Measurements from ENCODE around the gene DAZAP2. TPM values are rescaled to one million over a fixed set of nuclear protein-coding genes. Genes with fewer than 3 reads are reported as not detected.
A peak's percentile ranks its signal among the peaks of the same experiment; 100 is the strongest.

The DAZAP2 gene
- total RNA-seq, 4 donors from 2014 or later: 197 to 255 (median 238) TPM

DNA sequence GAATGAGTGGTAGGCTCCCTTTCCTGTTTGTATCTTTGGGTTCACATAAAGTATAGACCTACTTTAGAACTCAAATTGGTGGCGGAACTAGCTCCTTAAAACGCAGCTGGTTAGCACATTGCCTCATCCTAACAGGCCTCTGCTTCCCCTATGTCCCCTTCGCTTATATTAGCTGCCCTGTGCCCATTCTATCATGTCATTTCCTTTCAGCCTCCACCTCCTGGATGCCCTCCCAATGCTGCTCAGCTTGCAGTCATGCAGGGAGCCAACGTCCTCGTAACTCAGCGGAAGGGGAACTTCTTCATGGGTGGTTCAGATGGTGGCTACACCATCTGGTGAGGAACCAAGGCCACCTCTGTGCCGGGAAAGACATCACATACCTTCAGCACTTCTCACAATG lies 3.5 kb downstream of the DAZAP2 start:
- H3K4me1 ChIP-seq: peaks cover 0 to 60% (median 20%) of the 10 kb centered on the region in 4 donors
- TF ChIP-seq, protein P1, sequence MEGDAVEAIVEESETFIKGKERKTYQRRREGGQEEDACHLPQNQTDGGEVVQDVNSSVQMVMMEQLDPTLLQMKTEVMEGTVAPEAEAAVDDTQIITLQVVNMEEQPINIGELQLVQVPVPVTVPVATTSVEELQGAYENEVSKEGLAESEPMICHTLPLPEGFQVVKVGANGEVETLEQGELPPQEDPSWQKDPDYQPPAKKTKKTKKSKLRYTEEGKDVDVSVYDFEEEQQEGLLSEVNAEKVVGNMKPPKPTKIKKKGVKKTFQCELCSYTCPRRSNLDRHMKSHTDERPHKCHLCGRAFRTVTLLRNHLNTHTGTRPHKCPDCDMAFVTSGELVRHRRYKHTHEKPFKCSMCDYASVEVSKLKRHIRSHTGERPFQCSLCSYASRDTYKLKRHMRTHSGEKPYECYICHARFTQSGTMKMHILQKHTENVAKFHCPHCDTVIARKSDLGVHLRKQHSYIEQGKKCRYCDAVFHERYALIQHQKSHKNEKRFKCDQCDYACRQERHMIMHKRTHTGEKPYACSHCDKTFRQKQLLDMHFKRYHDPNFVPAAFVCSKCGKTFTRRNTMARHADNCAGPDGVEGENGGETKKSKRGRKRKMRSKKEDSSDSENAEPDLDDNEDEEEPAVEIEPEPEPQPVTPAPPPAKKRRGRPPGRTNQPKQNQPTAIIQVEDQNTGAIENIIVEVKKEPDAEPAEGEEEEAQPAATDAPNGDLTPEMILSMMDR (IDR thresholded peaks at IDR 0.05): no peak
- TF ChIP-seq EP300 (IDR thresholded peaks at IDR 0.05): peak in 1 of 2 donors; percentile 15
- WGBS, 2 donors: 68 to 89% methylated on average over 7 of the region's 7 CpGs

DNA sequence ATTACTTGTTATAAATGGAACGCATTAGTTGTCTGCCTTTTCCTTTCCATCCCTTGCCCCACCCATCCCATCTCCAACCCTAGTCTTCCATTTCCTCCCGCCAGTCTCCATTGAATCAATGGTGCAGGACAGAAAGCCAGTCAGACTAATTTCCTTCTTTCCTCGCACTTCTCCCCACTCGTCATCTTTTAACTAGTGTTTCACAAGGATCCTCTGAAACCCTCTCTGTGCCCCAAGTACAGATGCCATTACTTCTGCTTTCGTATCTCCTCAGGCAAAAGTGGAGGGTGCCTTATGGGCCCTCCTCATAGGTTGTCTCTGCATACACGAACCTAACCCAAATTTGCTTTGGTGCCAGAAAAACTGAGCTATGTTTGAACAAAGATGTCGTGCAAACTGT lies 4.2 kb downstream of the DAZAP2 start:
- Histone ChIP-seq H3K27me3 (no peaks in the 10 kb centered on the region), H3K4me1 (peaks cover 0 to 65% (median 24%) of the 10 kb centered on the region in 4 donors), H3K27ac (no peak overlapping the region), H3K4me3 (no peak overlapping the region), H3K9me3 (no peaks in the 10 kb centered on the region), H3K36me3 (peaks cover 5 to 59% (median 19%) of the 10 kb centered on the region in 3 donors)
- no peak for DNase-seq (ENCODE audit: low spot score in 2 of 2)
- 67 to 69% methylated on average over 7 of the region's 7 CpGs for WGBS, 2 donors
- TF ChIP-seq EP300 (IDR thresholded peaks at IDR 0.05) (no peak), POLR2A (IDR thresholded peaks at IDR 0.05) (no peak)
- TF ChIP-seq, protein P1 (IDR thresholded peaks at IDR 0.05): no peak

More for the DNA sequence above, 3.5 kb downstream of the DAZAP2 start:
- Histone ChIP-seq H3K4me3 (no peak overlapping the region), H3K9me3 (no peaks in the 10 kb centered on the region), H3K27me3 (no peaks in the 10 kb centered on the region), H3K36me3 (peaks cover 5 to 59% (median 19%) of the 10 kb centered on the region in 3 donors), H3K27ac (no peak overlapping the region)
- no peak for DNase-seq (ENCODE audit: low spot score in 2 of 2)

DNA sequence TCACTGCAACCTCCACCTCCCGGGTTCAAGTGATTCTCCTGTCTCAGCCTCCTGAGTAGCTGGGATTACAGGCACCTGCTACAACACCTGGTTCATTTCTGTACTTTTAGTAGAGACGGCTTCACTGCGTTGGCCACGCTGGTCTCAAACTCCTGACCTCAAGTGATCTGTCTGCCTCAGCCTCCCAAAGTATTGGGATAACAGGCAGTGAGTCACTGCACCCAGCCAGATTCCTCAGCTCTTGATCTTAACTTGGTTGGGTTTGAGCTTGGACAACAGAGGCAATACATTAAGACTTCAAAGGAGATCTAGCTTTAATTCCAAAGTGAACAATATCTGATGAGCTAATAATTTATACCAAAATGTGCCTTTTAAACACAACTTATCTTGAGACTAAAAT lies 5.6 kb downstream of the DAZAP2 start:
- Histone ChIP-seq H3K27ac (no peak overlapping the region), H3K27me3 (no peaks in the 10 kb centered on the region), H3K9me3 (no peaks in the 10 kb centered on the region), H3K4me3 (no peak overlapping the region), H3K36me3 (peaks cover 5 to 59% (median 19%) of the 10 kb centered on the region in 3 donors), H3K4me1 (peaks cover 0 to 60% (median 24%) of the 10 kb centered on the region in 4 donors)
- DNase-seq (ENCODE audit: low spot score in 2 of 2): no peak
- WGBS, 2 donors: 92 to 96% methylated on average over 4 of the region's 4 CpGs
- TF ChIP-seq EP300 (IDR thresholded peaks at IDR 0.05): no peak
- TF ChIP-seq, protein P1 (IDR thresholded peaks at IDR 0.05): no peak
- no peak for TF ChIP-seq POLR2A (IDR thresholded peaks at IDR 0.05)

DNA sequence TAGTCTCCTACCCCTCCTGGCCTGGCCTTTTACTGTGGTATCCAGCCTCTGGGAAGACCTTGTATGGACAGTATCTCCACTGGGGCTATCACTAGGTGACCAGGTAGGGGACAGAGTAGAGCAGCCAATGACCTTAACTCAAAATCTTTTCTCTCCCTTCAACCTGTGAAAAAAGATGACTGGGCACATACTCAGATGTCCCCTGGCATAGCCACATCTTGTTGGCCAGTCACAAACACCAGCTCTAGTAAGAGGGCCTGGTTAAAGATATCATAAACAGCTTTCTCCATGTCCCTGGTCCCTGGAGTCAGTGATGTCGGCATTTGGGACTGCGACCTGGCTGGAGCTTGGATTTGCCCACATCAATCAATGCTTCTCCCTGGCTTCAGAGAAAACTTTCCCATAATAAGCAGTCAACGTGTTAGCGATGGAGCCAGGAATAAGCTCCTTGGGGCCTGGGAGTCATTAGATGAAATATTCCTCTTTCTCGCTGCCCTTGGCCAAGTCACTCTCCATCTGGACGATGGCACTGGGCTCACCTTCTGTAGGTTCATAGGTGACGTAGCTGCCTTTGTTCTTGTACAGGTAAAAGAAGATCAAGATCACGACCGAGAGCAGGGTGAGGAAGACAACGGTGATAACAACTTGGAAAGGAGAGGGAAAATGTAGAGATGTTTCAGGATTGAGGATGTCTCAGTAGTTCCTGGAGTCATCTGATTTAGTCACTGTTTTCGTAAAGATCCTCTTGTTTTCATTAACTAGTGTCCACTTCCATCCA lies 7.0 kb downstream of the DAZAP2 start:
- Histone ChIP-seq H3K4me1 (peaks cover 0 to 48% (median 15%) of the 10 kb centered on the region in 4 donors), H3K9me3 (no peaks in the 10 kb centered on the region), H3K27ac (peak overlapping the region in 2 of 4 donors; percentile 29 to 56), H3K27me3 (no peaks in the 10 kb centered on the region), H3K36me3 (peaks cover 5 to 53% (median 19%) of the 10 kb centered on the region in 3 donors), H3K4me3 (no peak overlapping the region)
- TF ChIP-seq POLR2A (IDR thresholded peaks at IDR 0.05) (no peak), EP300 (IDR thresholded peaks at IDR 0.05) (no peak)
- TF ChIP-seq, protein P1 (IDR thresholded peaks at IDR 0.05): no peak
- no peak for DNase-seq (ENCODE audit: low spot score in 2 of 2)
- 92 to 94% methylated on average over 11 of the region's 11 CpGs for WGBS, 2 donors

DNA sequence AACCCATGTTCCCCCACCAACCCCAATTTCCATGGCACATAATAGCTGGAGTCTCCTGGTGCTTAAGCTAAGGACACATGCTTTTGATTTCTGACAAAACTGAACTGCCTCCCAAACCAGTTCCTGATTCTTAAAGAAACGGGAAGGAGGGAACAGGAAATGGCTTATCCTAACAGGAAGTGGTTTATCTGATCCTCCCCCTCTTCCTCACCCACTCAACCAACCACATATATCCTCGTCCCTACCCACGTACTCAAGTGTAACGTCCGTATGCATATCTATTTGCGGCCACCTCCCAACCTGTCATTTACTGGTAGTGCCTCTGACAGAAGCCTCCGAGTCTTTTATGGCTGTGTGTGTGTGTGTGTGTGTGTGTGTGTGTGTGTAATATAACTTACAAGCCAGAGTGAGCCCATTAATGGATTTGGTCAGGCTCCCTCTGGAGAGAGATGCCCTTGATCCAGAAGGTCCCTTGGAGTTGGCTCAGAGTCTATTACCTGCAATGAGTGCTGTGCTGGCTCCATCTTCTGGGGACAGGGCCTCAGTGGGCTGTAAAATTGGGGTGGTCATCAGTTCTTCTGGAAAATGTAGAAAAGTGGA lies 7.7 kb downstream of the DAZAP2 start:
- Histone ChIP-seq H3K27me3 (no peaks in the 10 kb centered on the region), H3K4me3 (no peak overlapping the region), H3K27ac (peak overlapping the region in 2 of 4 donors; percentile 29 to 56), H3K4me1 (peaks cover 0 to 42% (median 8%) of the 10 kb centered on the region in 4 donors), H3K36me3 (peaks cover 2 to 47% (median 13%) of the 10 kb centered on the region in 3 donors), H3K9me3 (no peaks in the 10 kb centered on the region)
- TF ChIP-seq POLR2A (IDR thresholded peaks at IDR 0.05): no peak
- peak in 1 of 2 donors; percentile 43 for TF ChIP-seq EP300 (IDR thresholded peaks at IDR 0.05)
- TF ChIP-seq, protein P1 (IDR thresholded peaks at IDR 0.05): no peak
- WGBS, 2 donors: 42 to 54% methylated on average over 7 of the region's 7 CpGs
- DNase-seq (ENCODE audit: low spot score in 2 of 2): no peak
